HG03354 (cell line): Measurements from ENCODE around the gene TTLL9.

ENCODE experiments used
- ATAC-seq: cut with Tn5 transposase; IDR thresholded peaks from one replicate; pipeline ENCODE4 v1.9.1; 2021; ENCODE audit warnings: mild to moderate bottlenecking; ENCODE audit not compliant: unreplicated experiment, poor library complexity, severe bottlenecking

The TTLL9 gene

GRCh38 chr20:31836853-31837608 is 33.4 kb upstream of the TTLL9 start:
- ATAC-seq = no peak

- no peak for ATAC-seq
Observed at GRCh38 chr20:31837896-31838397, 32.5 kb upstream of the TTLL9 start.

GRCh38 chr20:31838646-31839292 is 31.7 kb upstream of the TTLL9 start:
- no peak for ATAC-seq

- no peak for ATAC-seq
Observed at GRCh38 chr20:31839782-31840487, 30.5 kb upstream of the TTLL9 start.

GRCh38 chr20:31840906-31841816 is 29.3 kb upstream of the TTLL9 start:
- no peak for ATAC-seq

GRCh38 chr20:31841928-31842327 is 28.5 kb upstream of the TTLL9 start:
- no peak for ATAC-seq

GRCh38 chr20:31842471-31843157 is 27.8 kb upstream of the TTLL9 start:
- no peak for ATAC-seq

GRCh38 chr20:31843288-31843687 is 27.1 kb upstream of the TTLL9 start:
- ATAC-seq = no peak

GRCh38 chr20:31843881-31844280 is 26.6 kb upstream of the TTLL9 start:
- ATAC-seq = no peak

GRCh38 chr20:31844737-31845299 is 25.6 kb upstream of the TTLL9 start:
- ATAC-seq = no peak

GRCh38 chr20:31845300-31845863 is 25.1 kb upstream of the TTLL9 start, which contains the start of gene FOXS1:
Gene FOXS1 (minus strand): TSS chr20:31845604. CDS start chr20:31845542, 62 bp downstream.
- ATAC-seq = no peak

GRCh38 chr20:31846793-31847138 is 23.7 kb upstream of the TTLL9 start:
- ATAC-seq = no peak

- ATAC-seq = no peak
Observed at GRCh38 chr20:31848088-31848999, 22.1 kb upstream of the TTLL9 start.

- no peak for ATAC-seq
Observed at GRCh38 chr20:31849306-31849930, 21.0 kb upstream of the TTLL9 start.

- ATAC-seq = no peak
Observed at GRCh38 chr20:31851240-31851955, 19.0 kb upstream of the TTLL9 start.

GRCh38 chr20:31853481-31853880 is 17.0 kb upstream of the TTLL9 start:
- ATAC-seq = no peak
